ENCODE results near the gene HIF3A.

- TF ChIP-seq POLR2AphosphoS5 (IDR thresholded peaks at IDR 0.05; ENCODE audit: low read depth, low read length) (no peak), REST (IDR thresholded peaks at IDR 0.05; ENCODE audit: insufficient read depth in 1 of 2, low read depth in 2 of 2, low read length in 2 of 2) (no peak)
These were observed 6.9 kb upstream of the HIF3A start for GRCh38 chr19:46289724-46290619.
